Measurements from ENCODE around the gene ERAP2. TPM values are rescaled to one million over a fixed set of nuclear protein-coding genes. Genes with fewer than 3 reads are reported as not detected.

Gene ERAP2
- total RNA-seq, 3 donors from 2014 or later = 16.1 to 44.8 (median 19.5) TPM

GRCh38 chr5:96857454-96857853, 18.8 kb upstream of the ERAP2 start:
- no peak for TF ChIP-seq CTCF (IDR thresholded peaks at IDR 0.05)
- Histone ChIP-seq H3K4me3 (no peak overlapping the region), H3K4me1 (ENCODE audit: low read depth) (no peaks in the 10 kb centered on the region), H3K36me3 (ENCODE audit: low read depth) (no peaks in the 10 kb centered on the region), H3K9me3 (no peaks in the 10 kb centered on the region)
- ATAC-seq (no peak), DNase-seq (no peak)
- intact Hi-C loops (cut with DNase I, micrococcal nuclease) = no loop called here

GRCh38 chr5:96857924-96858323, 18.4 kb upstream of the ERAP2 start:
- no peaks in the 10 kb centered on the region for H3K36me3 ChIP-seq (ENCODE audit: low read depth)
- no peak for TF ChIP-seq CTCF (IDR thresholded peaks at IDR 0.05)
- H3K4me1 ChIP-seq (ENCODE audit: low read depth) = no peaks in the 10 kb centered on the region
- DNase-seq (no peak), ATAC-seq (no peak)
- no peak overlapping the region for H3K4me3 ChIP-seq
- intact Hi-C loops (cut with DNase I, micrococcal nuclease) = no loop called here
- H3K9me3 ChIP-seq = no peaks in the 10 kb centered on the region

GRCh38 chr5:96859375-96859774, 16.9 kb upstream of the ERAP2 start:
- DNase-seq (no peak), ATAC-seq (no peak)
- Histone ChIP-seq H3K4me3 (no peak overlapping the region), H3K36me3 (ENCODE audit: low read depth) (no peaks in the 10 kb centered on the region), H3K4me1 (ENCODE audit: low read depth) (no peaks in the 10 kb centered on the region), H3K9me3 (no peaks in the 10 kb centered on the region)
- no peak for TF ChIP-seq CTCF (IDR thresholded peaks at IDR 0.05)
- intact Hi-C loops (cut with DNase I, micrococcal nuclease) = no loop called here

GRCh38 chr5:96861076-96861475, 15.2 kb upstream of the ERAP2 start:
- Histone ChIP-seq H3K4me3 (no peak overlapping the region), H3K9me3 (no peaks in the 10 kb centered on the region), H3K36me3 (ENCODE audit: low read depth) (no peaks in the 10 kb centered on the region), H3K4me1 (ENCODE audit: low read depth) (no peaks in the 10 kb centered on the region)
- intact Hi-C loops (cut with DNase I, micrococcal nuclease) = loop anchor here in 1 of 2 donors (10.0 kb wide), 1 partner anchor 46 kb away; no protein-coding TSS in a partner anchor
- no peak for ATAC-seq
- DNase-seq = no peak
- no peak for TF ChIP-seq CTCF (IDR thresholded peaks at IDR 0.05)

- H3K4me3 ChIP-seq = no peak overlapping the region
- intact Hi-C loops (cut with DNase I, micrococcal nuclease) = loop anchor here in 1 of 2 donors (10.0 kb wide), 1 partner anchor 48 kb away; no protein-coding TSS in a partner anchor
- H3K4me1 ChIP-seq (ENCODE audit: low read depth) = no peaks in the 10 kb centered on the region
- ATAC-seq = no peak
- no peak for TF ChIP-seq CTCF (IDR thresholded peaks at IDR 0.05)
- no peaks in the 10 kb centered on the region for H3K9me3 ChIP-seq
- H3K36me3 ChIP-seq (ENCODE audit: low read depth) = no peaks in the 10 kb centered on the region
- no peak for DNase-seq
Observed at GRCh38 chr5:96863114-96863513, 13.2 kb upstream of the ERAP2 start.

Measured in mucosa of descending colon (tissue), 3 donors.